Peyer's patch (tissue), 4 donors: ENCODE results near the gene BRINP2. TPM values are rescaled to one million over a fixed set of nuclear protein-coding genes. Genes with fewer than 3 reads are reported as not detected.

Experiments
- DNase-seq, 3 donors: peaks; one replicate each; pipeline ENCODE4 v3.0.0-alpha.2; 2017 to 2019
- H3K27ac ChIP-seq, 4 donors: fragments of 200-600 bp; sonication (generic); one replicate each; pipeline ENCODE4 v1.5.1; 2016 to 2019
- H3K27me3 ChIP-seq, 2 donors: fragments of 200-600 bp; sonication (generic); one replicate each; pipeline ENCODE4 v1.5.1; 2019
- H3K36me3 ChIP-seq, 3 donors: fragments of 200-600 bp; sonication (generic); one replicate each; pipeline ENCODE4 v1.5.1; 2016 to 2019
- H3K4me1 ChIP-seq, 4 donors: fragments of 200-600 bp; sonication (generic); one replicate each; pipeline ENCODE4 v1.5.1; 2016 to 2019
- H3K4me3 ChIP-seq, 4 donors: fragments of 200-600 bp; sonication (generic); 1 replicate in 3 of 4; 2 replicates in 1 of 4; pipeline ENCODE4 v1.5.1; 2016 to 2019; ENCODE audit warnings: mild to moderate bottlenecking in 1 of 4
- H3K9me3 ChIP-seq, 4 donors: fragments of 200-600 bp; sonication (generic); one replicate each; pipeline ENCODE4 v1.5.1; 2016 to 2019; ENCODE audit warnings: mild to moderate bottlenecking in 1 of 4
- CTCF ChIP-seq, 6 experiments: fragments of 450-650 bp in 4 of 6; fragments of 200-600 bp in 2 of 6; sonication (generic) in 1 of 6; IDR thresholded peaks; one replicate each; pipeline ENCODE4 v1.5.1; 2017 to 2019; ENCODE audit warnings: antibody characterized with exemption in 6 of 6, mild to moderate bottlenecking in 3 of 6, moderate library complexity in 1 of 6
- POLR2A ChIP-seq, 2 donors: fragments of 450-650 bp; IDR thresholded peaks; one replicate each; pipeline ENCODE4 v1.5.1; 2017; ENCODE audit warnings: antibody characterized with exemption in 2 of 2, mild to moderate bottlenecking in 2 of 2, moderate library complexity in 2 of 2
- total RNA-seq, 4 donors: library from RNA; depleted of rRNA; stranded (reverse); fragments of >200 nt; gene quantifications; one replicate each; pipeline ENCODE4 v1.1.0, GENCODE V29; 2016

Gene BRINP2
- total RNA-seq, 4 donors from 2014 or later, result not detected

GRCh38 chr1:177216587-177217202, 45.9 kb downstream of the BRINP2 start:
- Histone ChIP-seq H3K9me3 (peaks cover 0 to 9% (median 0%) of the 10 kb centered on the region in 4 donors), H3K27me3 (no peaks in the 10 kb centered on the region), H3K4me1 (no peaks in the 10 kb centered on the region), H3K4me3 (no peak overlapping the region), H3K27ac (no peak overlapping the region), H3K36me3 (no peaks in the 10 kb centered on the region)
- no peak for DNase-seq
- TF ChIP-seq CTCF (IDR thresholded peaks at IDR 0.05), result no peak
- TF ChIP-seq POLR2A (IDR thresholded peaks at IDR 0.05), result no peak

- no peak for DNase-seq
- H3K4me1 ChIP-seq, result no peaks in the 10 kb centered on the region
- no peak overlapping the region for H3K4me3 ChIP-seq
- H3K9me3 ChIP-seq, result peaks cover 0 to 9% (median 0%) of the 10 kb centered on the region in 4 donors
- no peaks in the 10 kb centered on the region for H3K36me3 ChIP-seq
- TF ChIP-seq POLR2A (IDR thresholded peaks at IDR 0.05) (no peak), CTCF (IDR thresholded peaks at IDR 0.05) (no peak)
- H3K27ac ChIP-seq, result no peak overlapping the region
- H3K27me3 ChIP-seq, result no peaks in the 10 kb centered on the region
Observed at GRCh38 chr1:177219554-177220458, 49.0 kb downstream of the BRINP2 start.

GRCh38 chr1:177223359-177223758, 52.6 kb downstream of the BRINP2 start:
- H3K36me3 ChIP-seq, result no peaks in the 10 kb centered on the region
- no peaks in the 10 kb centered on the region for H3K4me1 ChIP-seq
- no peak for TF ChIP-seq POLR2A (IDR thresholded peaks at IDR 0.05)
- no peak for TF ChIP-seq CTCF (IDR thresholded peaks at IDR 0.05)
- no peak overlapping the region for H3K27ac ChIP-seq
- H3K9me3 ChIP-seq, result no peaks in the 10 kb centered on the region
- no peaks in the 10 kb centered on the region for H3K27me3 ChIP-seq
- no peak for DNase-seq
- H3K4me3 ChIP-seq, result no peak overlapping the region

DNA sequence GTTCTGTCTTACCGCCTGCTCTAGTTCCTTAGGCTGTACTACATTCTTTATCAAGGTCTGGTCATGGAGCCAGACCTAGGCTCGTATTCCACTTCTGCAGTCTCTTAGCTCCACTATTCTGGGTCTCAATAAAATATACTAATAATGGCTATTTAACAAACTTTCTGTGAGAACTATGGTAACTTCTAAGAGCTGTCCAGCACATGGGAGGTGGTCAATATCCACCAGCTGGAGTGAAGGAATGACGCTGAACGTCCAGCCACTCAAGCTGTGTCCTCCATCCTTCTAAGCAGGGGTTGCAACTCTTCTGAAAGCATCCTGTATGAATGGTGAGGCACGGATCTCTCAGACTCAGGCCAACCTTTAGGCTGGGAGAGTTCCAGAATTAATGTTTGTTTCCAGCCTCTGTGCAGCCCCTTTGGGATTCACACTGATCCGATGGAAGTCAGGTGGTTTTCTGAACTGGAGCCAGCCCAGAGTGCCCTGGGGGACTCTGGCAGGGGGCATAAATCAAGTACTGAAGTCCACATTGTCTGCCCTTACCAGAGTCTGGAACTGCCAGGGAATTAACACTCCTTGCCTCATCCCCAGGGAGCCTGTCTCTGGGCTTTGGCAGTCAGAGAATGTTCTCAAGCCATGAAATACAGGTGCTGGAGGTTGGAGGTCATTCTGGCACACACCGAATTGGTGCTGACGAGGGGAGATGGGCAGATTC, 57.4 kb downstream of the BRINP2 start:
- H3K4me3 ChIP-seq, result no peak overlapping the region
- H3K27me3 ChIP-seq, result no peaks in the 10 kb centered on the region
- TF ChIP-seq CTCF (IDR thresholded peaks at IDR 0.05) (no peak), POLR2A (IDR thresholded peaks at IDR 0.05) (no peak)
- H3K4me1 ChIP-seq, result no peaks in the 10 kb centered on the region
- H3K27ac ChIP-seq, result no peak overlapping the region
- H3K36me3 ChIP-seq, result no peaks in the 10 kb centered on the region
- no peak for DNase-seq
- no peaks in the 10 kb centered on the region for H3K9me3 ChIP-seq

GRCh38 chr1:177228693-177229065, 57.9 kb downstream of the BRINP2 start:
- Histone ChIP-seq H3K4me1 (no peaks in the 10 kb centered on the region), H3K27ac (no peak overlapping the region), H3K36me3 (no peaks in the 10 kb centered on the region), H3K27me3 (no peaks in the 10 kb centered on the region), H3K9me3 (no peaks in the 10 kb centered on the region), H3K4me3 (no peak overlapping the region)
- DNase-seq, result no peak
- TF ChIP-seq CTCF (IDR thresholded peaks at IDR 0.05) (no peak), POLR2A (IDR thresholded peaks at IDR 0.05) (no peak)
